HepG2 (cell line): ENCODE data around the gene CTF1. TPM values are rescaled to one million over a fixed set of nuclear protein-coding genes. Genes with fewer than 3 reads are reported as not detected.
A peak's percentile ranks its signal among the peaks of the same experiment; 100 is the strongest.

Source experiments
- ATAC-seq: fragments of 200-7000 bp; cut with Tn5 transposase; 3 replicates; pipeline ENCODE4 v1.9.1; 2020; ENCODE audit warnings: mild to moderate bottlenecking, moderate library complexity
- BruUV-seq: library from RNA; stranded (reverse); fragments of 400-500 nt; replicated peaks from 2 replicates; lab custom pipeline; 2021; lab: Mats Ljungman, UMichigan
- CTCF ChIA-PET: fragments of 300-600 bp; formaldehyde crosslinking; extraction: SDS; loops from one replicate; lab custom pipeline; 2021; ENCODE audit warnings: low total read pairs, inconsistent platforms, low intra/inter-chr PET ratio; lab: Yijun Ruan, JAX
- POLR2A ChIA-PET: fragments of 350-600 bp; sonication (Branson Sonifier 250); formaldehyde crosslinking; loops from one replicate; lab custom pipeline; 2020; ENCODE audit warnings: antibody characterized with exemption, inconsistent platforms; lab: Yijun Ruan, JAX
- DNase-seq: peaks from one replicate; pipeline ENCODE4 v3.0.0-alpha.2; 2015; ENCODE audit warnings: low spot score
- FAIRE-seq: peaks from 3 replicates; lab custom pipeline; 2011; peaks lifted over from hg19 to GRCh38; lab: Jason Lieb, UNC
- H2AFZ ChIP-seq: one replicate; pipeline ENCODE4 v1.6.1; 2011; ENCODE audit warnings: low read length, inconsistent platforms
- H3K27ac ChIP-seq: fragments of 300-600 bp; 3 replicates; pipeline ENCODE4 v1.8.0; 2011; ENCODE audit warnings: mixed run types, mild to moderate bottlenecking, mixed read lengths, low read length, inconsistent platforms; ENCODE audit not compliant: insufficient read depth; ENCODE audit errors: extremely low read length
- H3K27me3 ChIP-seq, 2 experiments: fragments of 200-600 bp in 1 of 2; 2 replicates in 1 of 2; 3 replicates in 1 of 2; pipeline versions ENCODE4 v1.6.0 to v1.8.0; 2011; ENCODE audit warnings: low read length in 2 of 2, mild to moderate bottlenecking in 2 of 2, moderate library complexity in 2 of 2, inconsistent platforms in 1 of 2; ENCODE audit not compliant: insufficient read depth in 2 of 2, control insufficient read depth in 1 of 2
- H3K36me3 ChIP-seq, 2 experiments: fragments of 200-600 bp in 1 of 2; replicated peaks in 1 of 2; 2 replicates in 1 of 2; 3 replicates in 1 of 2; pipeline versions ENCODE4 v1.5.1 to v1.8.0; 2011; ENCODE audit warnings: low read length in 2 of 2, inconsistent platforms in 1 of 2; ENCODE audit not compliant: insufficient read depth in 2 of 2, control insufficient read depth in 1 of 2
- H3K4me1 ChIP-seq: 2 replicates; pipeline ENCODE4 v1.5.1; 2012; ENCODE audit warnings: low read length, inconsistent platforms; ENCODE audit not compliant: insufficient read depth
- H3K4me2 ChIP-seq: 2 replicates; pipeline ENCODE4 v1.6.0; 2011; ENCODE audit warnings: low read depth, low read length, inconsistent platforms
- H3K4me3 ChIP-seq, 3 experiments: fragments of 200-600 bp in 1 of 3; sonication (generic), shearing (Covaris generic) in 1 of 3; replicated peaks in 1 of 3; 2 replicates each; pipeline ENCODE4 v1.5.1; 2011 to 2016; ENCODE audit warnings: low read length in 3 of 3, inconsistent platforms in 2 of 3, low read depth in 2 of 3, mild to moderate bottlenecking in 2 of 3, control low read depth in 1 of 3, mixed read lengths in 1 of 3; ENCODE audit not compliant: insufficient read depth in 1 of 3
- H3K79me2 ChIP-seq: one replicate; pipeline ENCODE4 v1.6.1; 2011; ENCODE audit warnings: low read length, inconsistent platforms; ENCODE audit not compliant: insufficient read depth
- H3K9ac ChIP-seq: 2 replicates; pipeline ENCODE4 v1.6.0; 2011; ENCODE audit warnings: mild to moderate bottlenecking, low read depth, low read length, inconsistent platforms; ENCODE audit not compliant: insufficient read depth
- H3K9me3 ChIP-seq: 2 replicates; pipeline ENCODE4 v1.5.1; 2012; ENCODE audit warnings: mild to moderate bottlenecking, low read length
- H4K20me1 ChIP-seq: 2 replicates; pipeline ENCODE4 v1.6.0; 2011; ENCODE audit warnings: inconsistent platforms, mild to moderate bottlenecking, low read length, moderate library complexity; ENCODE audit not compliant: insufficient read depth
- ATAD3A ChIP-seq: sonication (generic); formaldehyde crosslinking; IDR thresholded peaks from 2 replicates; pipeline ENCODE4 v1.4.0; 2020; ENCODE audit warnings: missing genetic modification reagents
- BRD4 ChIP-seq: sonication (generic); formaldehyde crosslinking; IDR thresholded peaks from 2 replicates; pipeline ENCODE4 v1.4.0; 2020; ENCODE audit warnings: missing genetic modification reagents
- CREB1 ChIP-seq, 2 experiments: fragments of 450-650 bp in 1 of 2; IDR thresholded peaks; 2 replicates each; pipeline ENCODE4 v1.6.1; 2016 to 2017; ENCODE audit warnings: control low read depth in 1 of 2, mild to moderate bottlenecking in 1 of 2, missing compliant biosample characterization in 1 of 2, missing genetic modification characterization in 1 of 2
- EZH2 ChIP-seq: conservative IDR thresholded peaks from 2 replicates; pipeline ENCODE4 v1.6.1; 2012; ENCODE audit warnings: mild to moderate bottlenecking, low read depth, low read length, moderate library complexity
- KAT2B ChIP-seq: fragments of 150-350 bp; IDR thresholded peaks from 2 replicates; pipeline ENCODE4 v1.6.1; 2014; ENCODE audit warnings: low read depth, low read length, borderline replicate concordance
- KAT7 ChIP-seq: IDR thresholded peaks from 2 replicates; pipeline ENCODE4 v1.6.1; 2018; ENCODE audit warnings: borderline replicate concordance, missing compliant biosample characterization
- KDM1A ChIP-seq: IDR thresholded peaks from 2 replicates; pipeline ENCODE4 v1.6.1; 2016; ENCODE audit warnings: missing compliant biosample characterization
- MXD3 ChIP-seq: IDR thresholded peaks from 2 replicates; pipeline ENCODE4 v1.6.1; 2016; ENCODE audit warnings: mild to moderate bottlenecking, missing biosample characterization, missing genetic modification reagents
- PHF5A ChIP-seq: IDR thresholded peaks from one replicate; pipeline ENCODE4 v1.6.1; 2018; ENCODE audit warnings: low read depth, missing genetic modification reagents; ENCODE audit not compliant: unreplicated experiment
- PLRG1 ChIP-seq: fragments of 450-650 bp; conservative IDR thresholded peaks from 2 replicates; pipeline ENCODE4 v1.6.1; 2016
- TBP ChIP-seq: sonication (generic); formaldehyde crosslinking; IDR thresholded peaks from 2 replicates; pipeline ENCODE4 v1.5.0; 2020; ENCODE audit warnings: missing genetic modification reagents
- TGIF2 ChIP-seq: IDR thresholded peaks from 2 replicates; pipeline ENCODE4 v1.6.1; 2016; ENCODE audit warnings: control low read depth, missing compliant biosample characterization
- ZBTB26 ChIP-seq: IDR thresholded peaks from 2 replicates; pipeline ENCODE4 v1.6.1; 2016; ENCODE audit warnings: missing compliant biosample characterization, missing genetic modification reagents, borderline replicate concordance
- ZMYM3 ChIP-seq: sonication (generic); formaldehyde crosslinking; IDR thresholded peaks from 2 replicates; pipeline ENCODE4 v1.5.1; 2020; ENCODE audit warnings: mild to moderate bottlenecking, missing genetic modification reagents
- ZNF382 ChIP-seq: sonication (generic); formaldehyde crosslinking; IDR thresholded peaks from 2 replicates; pipeline ENCODE4 v1.5.0; 2020; ENCODE audit warnings: missing genetic modification reagents, mild to moderate bottlenecking, borderline replicate concordance
- ZNF629 ChIP-seq: sonication (generic); formaldehyde crosslinking; conservative IDR thresholded peaks from 2 replicates; pipeline ENCODE4 v1.5.0; 2020; ENCODE audit warnings: missing genetic modification reagents
- ZNF652 ChIP-seq: IDR thresholded peaks from 2 replicates; pipeline ENCODE4 v1.6.1; 2016; ENCODE audit warnings: low read depth, borderline replicate concordance
- ZNF670 ChIP-seq: sonication (generic); formaldehyde crosslinking; IDR thresholded peaks from 2 replicates; pipeline ENCODE4 v1.8.0; 2022; ENCODE audit warnings: mild to moderate bottlenecking, missing genetic modification reagents, borderline replicate concordance
- ZNF674 ChIP-seq: sonication (generic); formaldehyde crosslinking; IDR thresholded peaks from 2 replicates; pipeline ENCODE4 v1.5.0; 2020; ENCODE audit warnings: low read depth, mild to moderate bottlenecking, missing genetic modification reagents
- ZNF788 ChIP-seq: sonication (generic); formaldehyde crosslinking; IDR thresholded peaks from 2 replicates; pipeline ENCODE4 v1.5.0; 2020; ENCODE audit warnings: mild to moderate bottlenecking, missing genetic modification reagents, borderline replicate concordance
- WGBS: methylation state at CpG from one replicate; pipeline ENCODE4 v1.1.6; 2017; ENCODE audit warnings: low lambda C conversion rate; 5-methylcytosine and 5-hydroxymethylcytosine counted together
- in situ Hi-C: cut with HindIII; loops from 2 replicates; pipeline ENCODE4 v1.10.0; 2017; ENCODE audit warnings: low pct_unique_long_range_greater_than_20kb; ENCODE audit not compliant: extremely low pct_ligation_motif_present
- intact Hi-C: fragments of 100-400 bp; cut with micrococcal nuclease; formaldehyde crosslinking; loops from one replicate; pipeline ENCODE4 v1.10.0; 2022; ENCODE audit not compliant: unreplicated experiment
- polyA plus RNA-seq, 8 experiments: library from polyadenylated mRNA; depleted of rRNA in 3 of 8; stranded (reverse) in 7 of 8; unstranded in 1 of 8; fragments of >200 nt; fragmentation: Illumina TruSeq in 4 of 8; extraction: Trizol in 4 of 8; gene quantifications; 2 replicates each; pipeline versions ENCODE4 v1.2.1 to v1.2.3, GENCODE V29; 2011 to 2016; ENCODE audit warnings: low read depth in 4 of 8, missing spikeins in 1 of 8, mixed read lengths in 1 of 8; ENCODE audit not compliant: insufficient read depth in 1 of 8
- total RNA-seq, 5 experiments: library from RNA; depleted of rRNA; stranded (reverse); fragments of >200 nt; fragmentation: Illumina TruSeq; extraction: Trizol; gene quantifications; 2 replicates each; pipeline ENCODE4 v1.2.3, GENCODE V29; 2016; ENCODE audit warnings: low read depth in 1 of 5
- TF ChIP-seq, protein P1 (sequence below): sonication (generic); formaldehyde crosslinking; IDR thresholded peaks from 2 replicates; pipeline ENCODE4 v1.8.0; 2023; ENCODE audit warnings: mild to moderate bottlenecking, missing genetic modification reagents

Gene CTF1
- total and polyA plus RNA-seq, 2 of the 13 experiments (the other 11 are each of a cell fraction or from before 2014, with no cell fraction given) = 0.13 to 1.8 TPM

DNA sequence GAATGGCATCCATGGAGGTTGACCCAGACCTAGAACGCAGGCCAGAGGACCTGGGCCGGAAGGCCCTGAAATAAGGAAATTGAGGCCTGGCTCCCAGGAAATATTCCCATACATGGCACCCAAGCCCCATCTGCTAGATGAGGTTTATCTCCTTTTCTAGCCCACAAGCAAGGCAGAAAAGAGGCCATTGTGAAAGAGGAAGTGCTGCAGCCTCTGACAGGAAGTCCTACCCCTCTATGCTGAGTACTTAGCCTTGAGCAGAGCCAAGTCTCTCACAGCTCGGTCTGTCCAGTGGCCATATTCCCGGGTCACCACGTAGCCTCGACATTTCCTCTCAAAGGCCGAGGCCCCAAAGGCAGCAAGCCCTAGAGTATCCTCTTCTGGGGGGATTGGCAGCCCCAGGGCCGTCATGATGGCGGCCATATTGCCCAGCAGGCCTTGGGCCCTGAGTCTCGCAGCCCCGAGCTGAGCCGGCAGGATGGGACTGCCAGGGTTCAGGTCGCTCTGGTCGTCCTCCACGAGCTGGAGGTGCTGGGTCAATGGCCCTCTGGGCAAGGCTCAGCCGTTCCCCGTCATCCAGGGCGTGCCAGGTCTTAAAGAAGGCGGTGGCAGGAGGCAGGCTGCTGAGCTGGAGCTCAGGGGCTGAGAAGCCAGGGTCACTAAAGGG lies 7.8 kb downstream of the CTF1 start (continued):
- TF ChIP-seq KAT2B = no peak

DNA sequence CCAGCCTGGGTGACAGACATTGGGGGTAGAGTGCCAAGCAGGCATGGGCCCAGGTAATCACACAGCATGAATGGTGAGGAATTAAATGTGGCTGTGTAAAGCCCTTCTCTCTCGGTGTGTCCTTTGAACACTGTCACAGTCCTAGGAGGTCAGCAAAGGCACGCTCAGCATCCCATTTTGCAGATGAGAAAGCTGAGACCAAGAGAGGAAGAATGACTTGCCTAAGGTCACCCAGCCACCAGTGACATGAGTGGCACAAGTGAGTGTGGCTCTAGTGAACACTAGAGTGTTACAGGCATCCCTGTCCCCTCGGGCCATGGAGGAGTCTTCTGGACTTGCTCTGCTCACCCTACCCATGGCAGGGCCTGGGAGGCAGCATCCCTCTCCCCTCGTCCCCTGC lies 10.7 kb downstream of the CTF1 start:
- DNase-seq (no peak), FAIRE-seq (no peak), ATAC-seq (no peak)
- TF ChIP-seq ATAD3A (CRISPR knock-in tag) = 0 out of 2 replicates have a peak, but pooled peaks have one; percentile 31
- no peak for TF ChIP-seq BRD4 (CRISPR knock-in tag)
- no peak for TF ChIP-seq TGIF2 (CRISPR knock-in tag)
- TF ChIP-seq, protein P1, sequence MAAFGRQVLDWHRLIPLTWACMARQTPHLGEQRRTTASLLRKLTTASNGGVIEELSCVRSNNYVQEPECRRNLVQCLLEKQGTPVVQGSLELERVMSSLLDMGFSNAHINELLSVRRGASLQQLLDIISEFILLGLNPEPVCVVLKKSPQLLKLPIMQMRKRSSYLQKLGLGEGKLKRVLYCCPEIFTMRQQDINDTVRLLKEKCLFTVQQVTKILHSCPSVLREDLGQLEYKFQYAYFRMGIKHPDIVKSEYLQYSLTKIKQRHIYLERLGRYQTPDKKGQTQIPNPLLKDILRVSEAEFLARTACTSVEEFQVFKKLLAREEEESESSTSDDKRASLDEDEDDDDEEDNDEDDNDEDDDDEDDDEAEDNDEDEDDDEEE = 0 out of 2 replicates have a peak, but pooled peaks have one; percentile 18
- no peak for TF ChIP-seq PHF5A (CRISPR knock-in tag)
- TF ChIP-seq CREB1 (IDR thresholded peaks at IDR 0.05) = no peak
- TF ChIP-seq CREB1 (CRISPR knock-in tag; IDR thresholded peaks at IDR 0.05) = no peak
- no peak for TF ChIP-seq PLRG1
- TF ChIP-seq ZBTB26 = no peak
- TF ChIP-seq ZNF788 = no peak
- TF ChIP-seq TBP = no peak
- no peak for TF ChIP-seq MXD3 (CRISPR knock-in tag)
- TF ChIP-seq ZNF670 = no peak
- no peak for TF ChIP-seq ZNF674 (CRISPR knock-in tag)
- TF ChIP-seq ZNF629 (CRISPR knock-in tag) = peak; percentile 83
- TF ChIP-seq ZMYM3 (CRISPR knock-in tag) = peak; percentile 63; the same call in 1 of the 2 replicates
- TF ChIP-seq ZNF652 = no peak
- no peak for TF ChIP-seq ZNF382 (CRISPR knock-in tag)
- 0 out of 2 replicates have a peak, but pooled peaks have one; percentile 32 for TF ChIP-seq KDM1A
- no peak for TF ChIP-seq KAT7 (CRISPR knock-in tag)
- no peak for TF ChIP-seq EZH2
- Histone ChIP-seq H3K79me2 (no peaks in the 10 kb centered on the region), H3K9ac (no peak overlapping the region), H3K4me1 (peaks cover 32% of the 10 kb centered on the region), H4K20me1 (no peaks in the 10 kb centered on the region), H3K27me3 (peaks cover 2 to 19% of the 10 kb centered on the region in 2 experiments; a peak in 4 of 5 replicates), H3K9me3 (no peaks in the 10 kb centered on the region), H3K4me3 (no peak overlapping the region), H3K27ac (no peak overlapping the region), H3K4me2 (no peak overlapping the region), H3K36me3 (no peaks in the 10 kb centered on the region), H2AFZ (no peak overlapping the region)
- ChIA-PET CTCF (no interaction called here), POLR2A (interaction anchor here (0.9 to 1.6 kb wide), 2 partner anchors 31 to 101 kb away, joined by 3 to 6 read pairs; no protein-coding TSS in a partner anchor)
- intact Hi-C loops (no loop called here), in situ Hi-C loops (no loop called here)
- 20% methylated on average over 3 of the region's 4 CpGs for WGBS
- no TSS peak for BruUV-seq
